Hypothalamus (tissue), 51 donors: ENCODE results near the gene SOX5.
A peak's percentile ranks its signal among the peaks of the same experiment; 100 is the strongest.

ENCODE experiments used
- DNase-seq, 51 donors: peaks; one replicate each; lab custom pipeline; 2025; lab: John Stamatoyannopoulos, UW

The SOX5 gene

DNA sequence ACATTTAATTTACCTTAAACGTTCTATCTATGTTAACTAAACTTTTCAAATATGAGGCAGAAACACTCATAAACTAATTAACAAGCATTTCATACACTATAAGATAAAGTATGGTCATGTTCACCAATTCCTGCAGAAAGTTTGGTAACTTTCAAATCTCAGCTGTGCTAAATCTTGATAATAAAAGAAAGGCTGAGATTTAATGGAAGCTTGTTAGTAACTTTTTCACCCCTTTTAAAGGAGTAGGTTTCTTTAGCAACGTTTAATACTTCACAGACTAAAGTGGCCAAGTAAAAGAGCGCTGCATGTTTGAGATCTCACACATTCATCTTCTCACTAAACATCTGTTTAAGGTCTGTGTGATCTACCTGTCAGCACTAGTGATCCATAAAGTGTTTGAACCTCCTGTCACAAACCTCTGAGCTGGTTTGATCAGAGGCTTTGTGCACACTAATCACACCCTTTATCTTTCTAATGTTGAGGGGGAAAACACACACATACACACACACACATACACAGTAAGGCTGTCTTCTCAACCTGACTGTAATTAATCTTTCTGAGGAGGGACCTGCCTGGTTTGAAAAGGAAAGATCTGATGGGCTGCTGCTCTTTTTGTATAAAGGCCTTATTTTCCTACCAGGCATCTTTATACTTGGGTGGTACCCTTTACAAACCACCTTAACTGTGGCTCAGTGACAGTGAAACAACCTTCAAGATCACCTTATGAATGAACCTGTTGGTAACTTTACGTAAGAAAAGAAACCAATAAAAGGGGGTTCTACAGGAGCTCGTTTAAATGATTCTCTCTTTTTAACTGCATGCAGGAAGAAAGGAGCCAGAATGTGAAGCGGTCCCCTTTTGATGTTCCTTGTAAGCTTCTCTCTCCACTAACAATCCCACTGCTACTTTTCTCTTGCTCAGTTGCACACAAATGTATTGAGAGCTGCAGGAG lies 244.2 kb downstream of the SOX5 start:
- DNase-seq: no peak

DNA sequence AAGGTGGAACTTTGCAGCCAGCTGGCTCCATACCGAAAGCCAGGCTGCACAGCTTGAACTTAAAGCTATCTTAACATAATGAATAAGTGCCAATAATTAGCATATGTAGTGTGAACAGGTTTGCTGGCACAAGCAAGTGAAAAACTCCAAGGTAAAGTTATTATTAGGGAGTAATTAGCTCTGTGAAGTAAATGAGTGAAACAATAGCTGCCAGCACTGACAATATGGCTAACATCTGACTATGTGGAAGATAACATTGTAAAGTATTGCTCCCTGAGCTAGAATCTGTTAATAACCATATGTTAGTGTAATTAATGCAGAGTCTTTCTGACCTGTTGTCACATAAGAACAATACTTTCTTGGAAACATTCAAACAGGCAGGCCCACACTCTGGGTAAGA lies 246.4 kb downstream of the SOX5 start:
- no peak for DNase-seq

DNA sequence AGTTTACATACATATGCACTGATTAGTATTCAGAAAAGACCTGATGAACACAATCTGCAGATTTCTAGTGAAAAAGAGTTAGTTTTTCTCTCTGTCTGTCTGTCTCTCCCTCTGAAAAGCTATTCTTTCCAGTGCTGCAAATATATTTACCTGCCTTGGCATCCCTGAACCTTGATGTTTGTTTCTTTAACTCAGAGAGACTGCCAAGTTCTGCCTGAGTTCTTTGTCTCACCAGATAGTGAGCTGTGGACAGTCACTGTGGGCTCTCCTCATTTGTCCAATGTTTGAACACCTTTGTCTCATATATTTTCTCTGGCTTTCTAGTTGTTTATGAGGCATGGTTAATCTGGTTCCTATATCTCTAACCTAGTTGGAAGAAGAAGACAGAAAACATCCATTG lies 250.4 kb downstream of the SOX5 start:
- no peak for DNase-seq

DNA sequence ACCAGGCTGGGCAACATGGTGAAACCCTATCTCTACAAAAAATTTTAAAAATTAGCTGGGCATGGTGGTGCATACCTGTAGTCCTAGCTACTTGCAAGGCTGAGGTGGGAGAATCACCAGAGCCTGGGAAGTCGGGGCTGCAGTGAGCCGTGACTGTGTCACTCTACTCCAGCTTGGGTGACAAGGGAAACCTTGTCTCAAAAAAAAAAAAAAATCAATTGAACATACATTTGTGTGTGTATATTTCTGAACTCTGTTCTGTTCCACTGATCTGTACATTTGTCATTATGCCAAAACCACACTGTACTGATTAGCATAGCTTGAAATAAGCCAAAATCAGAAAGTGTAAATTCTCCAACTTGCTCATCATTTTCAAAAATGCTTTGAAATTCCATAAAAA lies 254.6 kb downstream of the SOX5 start:
- no peak for DNase-seq

DNA sequence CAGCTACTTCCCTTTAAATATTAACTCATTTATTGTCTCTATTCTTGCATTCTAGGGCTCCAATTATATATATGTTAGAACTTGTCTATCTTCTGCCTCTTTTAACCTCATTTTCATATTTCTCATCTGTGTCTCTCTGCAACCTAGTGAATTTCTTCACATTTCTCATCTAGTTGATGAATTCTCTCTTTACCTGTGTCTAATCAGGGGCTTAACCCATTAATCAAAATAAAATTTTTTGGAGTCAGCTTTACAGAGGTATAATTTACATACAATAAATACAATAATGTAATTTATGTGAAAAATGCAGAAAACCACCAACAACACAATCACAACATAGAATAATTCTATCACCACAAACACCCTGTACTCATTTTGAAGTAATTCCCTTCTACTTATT lies 255.2 kb downstream of the SOX5 start:
- DNase-seq: no peak

DNA sequence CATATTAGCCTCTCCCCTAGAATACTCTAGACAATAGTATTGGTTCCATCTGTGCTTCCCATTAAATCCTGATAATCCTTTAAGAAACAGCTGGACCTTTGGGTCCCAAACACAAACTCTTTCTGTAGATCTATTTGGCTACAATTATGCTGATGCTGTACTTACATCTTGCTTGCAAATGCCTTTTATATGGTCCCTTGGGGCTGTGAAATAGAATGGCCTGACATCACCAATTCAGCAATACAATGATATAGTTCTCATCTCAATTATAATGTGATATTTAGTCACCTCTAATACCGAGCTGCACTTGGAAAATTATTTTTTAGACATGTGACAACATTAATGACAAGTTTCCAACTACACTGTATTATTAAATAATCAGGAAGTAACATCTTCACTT lies 261.5 kb downstream of the SOX5 start:
- DNase-seq: no peak

DNA sequence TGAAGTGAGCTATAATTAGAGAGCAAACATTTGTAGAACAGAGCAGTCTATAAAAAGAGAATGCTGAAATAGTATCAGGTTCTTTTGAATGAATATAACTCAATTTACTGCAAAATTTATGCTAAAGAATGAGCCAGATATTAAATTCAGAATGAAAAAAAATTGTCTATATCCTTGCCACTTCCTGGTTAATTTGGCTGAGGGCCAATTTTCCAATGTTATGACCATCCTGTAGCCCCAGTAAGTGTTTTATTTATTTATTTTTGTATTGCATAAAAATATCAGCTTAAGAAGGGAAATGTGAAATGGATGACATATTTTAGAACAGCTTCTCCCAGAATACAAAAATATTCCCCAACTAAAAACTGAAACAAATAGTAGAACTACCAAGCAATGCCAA lies 263.4 kb downstream of the SOX5 start:
- no peak for DNase-seq

DNA sequence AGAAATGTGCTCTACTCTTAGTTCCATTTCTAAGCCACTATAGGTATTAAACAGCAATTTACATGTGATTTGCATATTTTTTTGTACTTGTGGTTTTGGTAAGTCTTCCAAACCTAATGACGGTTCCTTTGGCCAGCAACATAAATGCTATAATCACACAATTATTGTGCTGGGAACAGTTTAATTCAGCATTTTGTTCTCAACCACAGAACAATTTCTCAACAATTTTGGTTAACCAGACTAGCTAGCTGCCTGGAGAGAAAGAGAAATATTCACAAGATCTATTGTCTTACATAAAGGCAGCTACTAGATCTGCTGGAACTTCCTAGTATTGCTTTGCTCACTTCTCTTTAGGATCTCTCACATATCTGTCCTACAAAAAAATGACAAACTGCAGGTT lies 265.3 kb downstream of the SOX5 start:
- no peak for DNase-seq

DNA sequence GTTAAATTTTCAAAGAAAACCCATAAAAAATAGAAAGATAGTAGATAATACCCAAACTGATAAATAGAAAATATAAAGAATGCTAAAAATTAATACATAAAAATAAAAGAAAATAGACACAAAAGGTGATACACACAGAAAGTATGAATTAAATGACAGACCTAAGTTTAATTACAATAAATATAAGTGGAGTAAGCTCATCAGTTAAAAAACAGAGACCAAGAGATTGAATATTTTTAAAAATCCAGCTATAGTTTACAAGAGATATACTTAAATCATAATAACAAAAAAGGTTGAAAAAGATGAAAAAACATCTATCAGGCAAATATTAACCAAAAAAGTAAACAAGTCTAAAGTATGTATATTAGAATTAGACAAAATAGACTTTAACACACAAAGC lies 268.2 kb downstream of the SOX5 start:
- no peak for DNase-seq

DNA sequence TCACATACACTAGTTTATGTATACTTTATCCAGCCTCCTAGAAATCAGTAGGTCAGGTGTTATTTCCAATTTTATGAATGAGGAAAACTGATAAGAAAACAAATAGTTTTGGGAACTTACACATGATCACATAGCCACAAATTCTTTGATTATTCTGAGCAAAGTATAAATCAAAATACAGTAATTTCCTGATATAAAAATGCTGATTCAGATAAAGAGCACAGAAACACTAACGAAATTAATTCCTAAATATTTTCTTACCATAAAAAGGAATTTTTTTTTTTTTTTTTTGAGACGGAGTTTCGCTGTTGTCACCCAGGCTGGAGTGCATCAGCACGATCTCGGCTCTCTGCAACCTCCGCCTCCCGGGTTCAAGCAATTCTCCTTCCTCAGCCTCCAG lies 275.4 kb downstream of the SOX5 start:
- DNase-seq: no peak

DNA sequence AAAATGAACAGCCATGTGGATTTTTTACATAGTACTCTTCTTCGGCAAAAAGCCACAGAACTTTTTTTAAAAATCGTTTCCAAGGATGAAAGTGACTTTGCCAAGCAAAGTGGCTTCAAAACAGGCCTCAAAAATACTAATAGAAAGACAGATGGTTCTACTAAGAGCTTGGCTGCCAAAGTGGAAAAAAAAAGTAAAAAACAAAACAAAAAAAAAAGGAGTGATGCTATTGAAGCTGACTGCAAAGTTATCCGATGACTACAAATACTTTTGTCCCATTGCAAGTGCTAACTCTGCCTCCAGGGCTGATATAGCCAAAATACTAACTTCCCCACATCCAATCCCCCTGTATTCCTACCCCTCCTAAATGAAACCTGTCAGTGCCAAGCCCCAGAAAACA lies 277.6 kb downstream of the SOX5 start:
- DNase-seq: peak in 1 of 51 donors; percentile 1

DNA sequence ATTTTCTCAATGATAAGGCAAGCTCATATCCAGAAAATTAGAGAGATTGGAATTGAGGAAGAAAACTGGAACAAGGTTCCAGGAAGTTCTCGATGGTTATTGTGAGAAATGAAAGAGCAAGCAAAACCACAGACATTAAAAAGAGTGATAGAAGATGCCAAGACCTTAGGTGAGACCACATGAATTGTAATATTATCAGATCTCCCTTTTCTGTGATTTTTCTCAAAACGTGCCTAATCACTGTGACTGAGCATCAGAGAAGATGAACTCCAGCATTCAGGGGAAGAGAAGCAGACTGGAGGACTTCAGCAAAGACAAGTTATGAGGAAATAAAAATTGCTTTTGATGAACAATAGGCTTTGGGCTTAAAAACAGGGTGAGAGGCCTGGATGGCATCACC lies 278.8 kb downstream of the SOX5 start:
- no peak for DNase-seq

DNA sequence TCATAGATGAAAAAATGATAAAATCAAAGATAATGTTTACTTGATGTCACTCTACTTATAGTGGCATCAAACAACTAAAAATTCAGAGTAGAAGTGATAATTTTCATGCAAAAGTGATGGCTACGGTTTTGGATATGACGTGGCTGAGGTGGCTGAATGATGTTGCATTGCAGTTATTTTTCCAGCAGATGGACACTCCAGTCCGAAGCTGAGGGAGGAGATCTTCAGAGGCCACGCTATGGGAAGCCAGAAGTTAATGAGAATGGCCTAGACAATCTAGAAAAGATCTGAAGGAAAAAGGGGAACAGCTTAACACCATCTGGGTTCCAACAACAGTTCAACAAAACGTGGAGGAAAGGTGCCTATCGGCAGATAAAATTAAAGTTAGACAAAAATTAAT lies 279.8 kb downstream of the SOX5 start:
- DNase-seq: no peak

DNA sequence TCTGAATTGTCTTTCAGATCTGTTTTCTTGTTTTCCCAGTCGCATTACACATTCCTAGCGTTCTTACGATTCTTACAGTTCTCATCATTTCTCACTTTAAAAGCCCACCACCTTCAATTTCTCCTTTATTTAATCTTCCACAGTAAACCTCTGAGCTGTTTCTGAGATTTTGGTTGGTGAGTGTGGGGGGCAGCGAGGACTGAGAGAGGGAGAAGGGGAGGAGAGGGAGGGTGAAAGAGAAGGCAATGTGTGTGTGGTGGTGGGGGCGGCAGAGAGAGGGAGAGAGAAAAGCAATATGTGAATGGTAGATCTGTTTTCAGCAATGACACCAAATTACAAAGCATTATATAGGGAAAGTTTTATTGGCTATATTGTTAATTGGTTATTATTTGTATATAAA lies 282.6 kb downstream of the SOX5 start:
- no peak for DNase-seq

DNA sequence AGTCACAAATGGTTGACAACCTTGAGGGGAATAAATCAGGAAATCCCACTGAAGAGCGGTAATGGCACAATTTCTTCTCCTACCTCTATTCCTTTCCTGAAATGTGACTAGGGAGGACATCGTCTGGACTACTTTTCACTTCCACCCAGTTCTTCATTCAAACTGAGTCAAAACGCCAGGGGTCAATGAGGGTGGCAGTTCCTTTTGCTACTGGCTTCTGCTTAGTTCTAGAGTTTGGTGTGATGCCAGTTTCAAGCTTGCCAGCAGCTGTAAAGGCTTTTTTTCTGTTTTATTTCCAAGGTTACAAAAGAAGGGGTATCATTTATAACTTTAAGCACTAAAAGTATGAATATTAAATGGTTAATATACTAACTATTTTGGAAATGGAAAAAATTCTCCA lies 286.5 kb downstream of the SOX5 start:
- DNase-seq: peak in 8 of 51 donors; percentile 3 to 46 (median 14)

DNA sequence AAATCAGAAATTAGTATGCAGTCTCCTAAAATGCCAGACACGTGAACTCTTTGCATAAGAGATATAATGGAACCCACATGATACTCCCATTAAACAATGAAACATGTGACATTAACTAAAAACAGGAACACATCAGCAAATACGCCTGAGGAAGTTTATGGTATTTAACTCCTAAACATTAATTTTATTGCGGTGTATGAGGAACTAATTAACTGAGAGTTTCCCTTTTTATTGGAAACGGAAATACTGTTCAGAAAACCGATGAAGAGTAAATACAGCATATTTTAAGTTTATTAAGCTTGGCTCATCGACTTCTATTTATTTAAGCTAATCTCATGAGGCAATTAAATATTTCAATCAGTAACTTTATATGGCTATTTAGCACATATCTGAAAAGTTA lies 290.3 kb downstream of the SOX5 start:
- DNase-seq: no peak

DNA sequence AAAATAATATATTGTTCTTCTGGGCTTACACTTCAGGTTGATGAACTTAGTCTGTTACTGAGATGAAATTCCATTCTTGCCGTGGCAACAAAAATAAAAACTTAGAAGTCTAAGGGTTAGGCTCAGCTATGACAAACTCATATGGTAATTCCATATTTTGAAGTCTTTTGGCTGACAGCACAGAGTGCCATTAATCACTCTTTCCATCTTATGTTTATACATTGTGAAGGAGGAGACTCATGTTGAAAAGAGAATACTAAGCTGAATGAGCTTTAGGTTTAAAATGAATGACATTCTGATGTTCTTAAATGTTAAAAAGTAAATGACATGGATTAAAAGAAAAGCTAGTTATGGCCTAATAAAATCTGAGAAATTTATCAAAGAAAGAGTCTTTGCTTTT lies 291.9 kb downstream of the SOX5 start:
- DNase-seq: no peak

DNA sequence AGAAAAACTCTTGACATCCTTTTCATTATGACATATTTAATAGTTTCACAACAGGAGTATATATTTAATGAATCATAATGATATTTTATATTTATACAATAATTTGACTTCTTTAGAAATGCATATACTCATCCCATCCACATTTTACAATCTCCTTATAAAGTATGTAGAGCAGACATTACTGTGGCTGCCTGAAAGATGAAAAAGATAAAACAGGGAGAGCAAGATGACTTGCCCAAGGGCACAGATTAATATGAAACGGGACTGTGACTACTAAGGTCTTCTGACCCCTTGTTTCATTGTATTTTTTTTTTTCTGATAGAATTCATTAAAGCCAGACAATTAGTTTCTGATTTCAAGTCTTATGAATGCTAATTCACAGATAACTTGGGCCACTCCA lies 293.6 kb downstream of the SOX5 start:
- no peak for DNase-seq

DNA sequence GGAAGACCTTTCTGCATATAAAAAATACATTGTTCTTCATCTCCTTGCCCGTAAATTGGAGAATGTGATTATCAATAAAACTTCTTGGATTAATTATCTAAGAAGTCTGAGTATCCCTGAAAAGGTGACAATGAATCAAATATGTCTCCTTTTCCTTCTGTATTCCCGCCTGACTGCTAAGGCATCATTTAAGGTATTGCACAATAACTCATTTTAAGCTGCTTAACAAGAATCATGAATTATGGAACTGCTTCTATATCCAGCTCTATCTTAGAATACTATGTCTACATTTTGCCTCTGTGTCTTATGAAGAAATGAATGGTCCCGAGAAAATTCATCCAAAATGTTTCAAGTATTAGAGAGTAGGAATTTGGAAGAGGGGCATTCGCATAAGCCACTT lies 294.4 kb downstream of the SOX5 start:
- DNase-seq: no peak

DNA sequence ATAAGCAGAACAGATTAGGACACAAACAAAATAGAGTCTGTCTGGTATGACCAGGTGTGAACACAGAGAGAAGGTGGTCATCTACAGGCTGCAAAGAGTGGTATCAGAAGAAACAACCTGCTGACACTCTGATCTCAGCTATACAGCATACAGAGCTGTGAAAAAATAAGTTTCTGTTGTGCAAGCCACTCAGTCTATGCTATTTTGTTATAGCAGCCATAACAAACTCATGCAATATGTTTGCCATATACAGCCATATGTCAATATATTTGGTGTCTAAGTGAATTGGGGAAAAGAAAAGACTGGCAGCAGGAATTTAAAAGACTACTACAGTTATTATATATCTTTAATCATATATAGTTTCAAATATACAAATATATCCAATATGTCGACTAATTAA lies 300.9 kb downstream of the SOX5 start:
- DNase-seq: no peak

DNA sequence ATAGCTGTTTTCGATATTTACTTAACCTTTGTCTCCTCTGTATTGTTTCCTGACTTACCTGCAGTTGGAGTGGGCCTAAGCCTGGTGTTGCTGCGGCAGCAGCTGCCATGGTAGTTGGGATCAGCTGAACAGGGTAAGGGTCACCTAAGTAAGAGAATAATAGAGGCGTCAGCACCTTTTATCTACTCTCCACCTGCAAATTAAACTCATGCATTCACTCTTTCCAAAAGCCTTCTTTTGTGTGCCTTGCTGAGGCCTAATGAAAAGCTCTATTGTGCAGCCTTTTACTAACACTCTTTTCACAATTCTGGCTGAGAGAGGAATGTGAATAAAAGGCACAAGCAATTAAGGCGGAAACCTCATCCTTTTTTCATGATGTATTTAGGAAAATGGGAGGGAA lies 308.7 kb downstream of the SOX5 start:
- peak in 2 of 51 donors; percentile 4 to 12 for DNase-seq

DNA sequence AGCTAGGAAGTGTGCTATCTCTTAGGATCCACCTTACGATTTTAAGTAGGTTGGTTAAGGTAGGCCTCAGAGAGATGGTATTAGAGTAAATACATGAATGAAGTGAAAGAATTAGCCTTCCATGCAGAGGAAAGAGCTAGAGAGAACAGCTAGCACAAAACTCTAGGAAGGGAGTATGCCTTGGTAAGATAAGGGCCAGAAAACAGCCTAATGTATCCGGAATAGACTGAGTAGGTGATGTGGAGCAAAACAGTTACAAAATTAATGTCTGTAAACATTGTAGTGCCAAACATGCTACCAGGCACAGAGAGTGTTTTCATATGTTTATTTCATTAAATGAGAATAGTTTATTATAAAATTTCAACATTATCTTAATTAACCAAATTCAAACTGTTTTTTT lies 315.1 kb downstream of the SOX5 start:
- no peak for DNase-seq
